Neural cell (in vitro differentiated cells): ENCODE results near the gene MYOM1. TPM values are rescaled to one million over a fixed set of nuclear protein-coding genes. Genes with fewer than 3 reads are reported as not detected.
"Not testable (repeated sequence)": the region's sequence is repeated elsewhere in the genome, so short reads cannot be mapped to it uniquely, and the experiment has no call there.

Experiments used
- H2AFZ ChIP-seq: fragments of 200-600, 300-800 bp; sonication (generic), shearing (Covaris generic); 2 replicates; pipeline ENCODE4 v1.6.0; 2014; ENCODE audit warnings: low read depth, mild to moderate bottlenecking, antibody characterized with exemption, low read length, moderate library complexity
- H3F3A ChIP-seq: fragments of 200-600 bp; shearing (Covaris generic); 2 replicates; pipeline ENCODE4 v1.6.1; 2016; ENCODE audit warnings: mild to moderate bottlenecking, moderate library complexity, mixed read lengths, antibody characterized with exemption, low read length; ENCODE audit not compliant: insufficient read depth, poor library complexity, severe bottlenecking
- H3K27ac ChIP-seq: fragments of 200-600, 300-800 bp; sonication (generic), shearing (Covaris generic); 2 replicates; pipeline ENCODE4 v1.5.1; 2014; ENCODE audit warnings: mild to moderate bottlenecking, low read length, moderate library complexity
- H3K27me3 ChIP-seq: fragments of 300-800, 200-600 bp; sonication (generic), shearing (Covaris generic); 2 replicates; pipeline ENCODE4 v1.6.0; 2014; ENCODE audit warnings: mild to moderate bottlenecking, low read depth, low read length, moderate library complexity; ENCODE audit not compliant: insufficient read depth
- H3K36me3 ChIP-seq: fragments of 300-800, 200-600 bp; sonication (generic), shearing (Covaris generic); 2 replicates; pipeline ENCODE4 v1.5.1; 2014; ENCODE audit warnings: mild to moderate bottlenecking, antibody characterized with exemption, low read length, moderate library complexity; ENCODE audit not compliant: insufficient read depth
- H3K4me2 ChIP-seq: fragments of 300-800, 200-600 bp; sonication (generic), shearing (Covaris generic); 2 replicates; pipeline ENCODE4 v1.6.0; 2014; ENCODE audit warnings: mild to moderate bottlenecking, low read length
- H3K4me3 ChIP-seq: fragments of 300-800, 200-600 bp; sonication (generic), shearing (Covaris generic); 2 replicates; pipeline ENCODE4 v1.5.1; 2014; ENCODE audit warnings: mild to moderate bottlenecking, low read length, moderate library complexity
- H3K79me2 ChIP-seq: fragments of 200-600 bp; shearing (Covaris generic); replicated peaks from 2 replicates; pipeline ENCODE4 v1.6.0; 2014; ENCODE audit warnings: mild to moderate bottlenecking, low read length, moderate library complexity; ENCODE audit not compliant: insufficient read depth
- H3K9ac ChIP-seq: fragments of 300-800, 200-600 bp; sonication (generic), shearing (Covaris generic); 2 replicates; pipeline ENCODE4 v1.6.1; 2016; ENCODE audit warnings: mild to moderate bottlenecking, low read length, mixed read lengths
- H3K9me2 ChIP-seq: fragments of 200-600 bp; shearing (Covaris generic); 2 replicates; pipeline ENCODE4 v1.6.1; 2016; ENCODE audit warnings: mild to moderate bottlenecking, low read length, mixed read lengths; ENCODE audit not compliant: insufficient read depth
- H3K9me3 ChIP-seq: fragments of 200-600, 300-800 bp; sonication (generic), shearing (Covaris generic); 2 replicates; pipeline ENCODE4 v1.6.1; 2016; ENCODE audit warnings: mild to moderate bottlenecking, mixed run types, low read length, moderate library complexity, mixed read lengths
- H4K20me1 ChIP-seq: fragments of 200-600 bp; shearing (Covaris generic); 2 replicates; pipeline ENCODE4 v1.6.1; 2016; ENCODE audit warnings: mild to moderate bottlenecking, mixed run types; ENCODE audit not compliant: insufficient read depth
- CTCF ChIP-seq: fragments of 450-650 bp; IDR thresholded peaks from 2 replicates; pipeline ENCODE4 v1.5.1; 2014; ENCODE audit warnings: antibody characterized with exemption, mild to moderate bottlenecking, moderate library complexity; ENCODE audit not compliant: poor library complexity, severe bottlenecking
- EP300 ChIP-seq: fragments of 450-650 bp; conservative IDR thresholded peaks from 2 replicates; pipeline ENCODE4 v1.6.1; 2014; ENCODE audit warnings: antibody characterized with exemption, mild to moderate bottlenecking, moderate library complexity; ENCODE audit not compliant: poor library complexity, severe bottlenecking
- EZH2 ChIP-seq: fragments of 200-600, 300-800 bp; shearing (Covaris generic), sonication (generic); IDR thresholded peaks from 2 replicates; pipeline ENCODE4 v1.6.1; 2014; ENCODE audit warnings: antibody characterized with exemption, low read length, borderline replicate concordance, mild to moderate bottlenecking; ENCODE audit not compliant: insufficient read depth, poor library complexity, severe bottlenecking
- MXI1 ChIP-seq: fragments of 450-650 bp; conservative IDR thresholded peaks from 2 replicates; pipeline ENCODE4 v1.6.1; 2014; ENCODE audit warnings: antibody characterized with exemption, mild to moderate bottlenecking; ENCODE audit not compliant: poor library complexity, severe bottlenecking
- POLR2AphosphoS5 ChIP-seq: IDR thresholded peaks from 2 replicates; pipeline ENCODE4 v1.6.1; 2012
- RAD21 ChIP-seq: fragments of 450-650 bp; conservative IDR thresholded peaks from 2 replicates; pipeline ENCODE4 v1.6.1; 2014; ENCODE audit warnings: antibody characterized with exemption, mild to moderate bottlenecking, moderate library complexity
- REST ChIP-seq: IDR thresholded peaks from 2 replicates; pipeline ENCODE4 v1.6.1; 2012; ENCODE audit warnings: borderline replicate concordance
- SMC3 ChIP-seq: fragments of 450-650 bp; conservative IDR thresholded peaks from 2 replicates; pipeline ENCODE4 v1.6.1; 2014; ENCODE audit warnings: antibody characterized with exemption, mild to moderate bottlenecking, moderate library complexity; ENCODE audit not compliant: poor library complexity
- TAF1 ChIP-seq: IDR thresholded peaks from 2 replicates; pipeline ENCODE4 v1.6.1; 2012; ENCODE audit warnings: low read depth
- polyA plus RNA-seq: library from polyadenylated mRNA; depleted of rRNA; stranded (reverse); fragments of >200 nt; gene quantifications from 2 replicates; pipeline ENCODE4 v1.2.3, GENCODE V29; 2014

Gene MYOM1
- polyA plus RNA-seq, 1 donor from 2014 or later = 1.7 TPM

- Histone ChIP-seq H3K79me2 (no peaks in the 10 kb centered on the region), H3K9me3 (no peaks in the 10 kb centered on the region), H3K4me2 (no peak overlapping the region), H4K20me1 (no peaks in the 10 kb centered on the region), H3K27me3 (no peaks in the 10 kb centered on the region), H3K9ac (no peak overlapping the region), H3K36me3 (no peaks in the 10 kb centered on the region), H3K9me2 (no peaks in the 10 kb centered on the region), H3K27ac (no peak overlapping the region), H2AFZ (no peak overlapping the region), H3F3A (no peaks in the 10 kb centered on the region), H3K4me3 (no peak overlapping the region)
- TF ChIP-seq RAD21 = no peak
- TF ChIP-seq MXI1 = no peak
- no peak for TF ChIP-seq EZH2
- no peak for TF ChIP-seq CTCF
- no peak for TF ChIP-seq REST
- no peak for TF ChIP-seq SMC3
- TF ChIP-seq EP300 = no peak
- no peak for TF ChIP-seq TAF1
- TF ChIP-seq POLR2AphosphoS5 = no peak
Measured at GRCh38 chr18:3067165-3067661, 152.6 kb downstream of the MYOM1 start.

- Histone ChIP-seq H3K4me3 (no peak overlapping the region), H3K4me2 (no peak overlapping the region), H3K79me2 (no peaks in the 10 kb centered on the region), H3K27ac (no peak overlapping the region), H3K36me3 (no peaks in the 10 kb centered on the region), H3F3A (no peaks in the 10 kb centered on the region), H3K9ac (no peak overlapping the region), H2AFZ (no peak overlapping the region), H4K20me1 (no peaks in the 10 kb centered on the region), H3K9me3 (no peaks in the 10 kb centered on the region), H3K27me3 (no peaks in the 10 kb centered on the region), H3K9me2 (no peaks in the 10 kb centered on the region)
- TF ChIP-seq RAD21 = no peak
- TF ChIP-seq CTCF = no peak
- TF ChIP-seq EP300 = no peak
- TF ChIP-seq SMC3 = no peak
- TF ChIP-seq POLR2AphosphoS5 = no peak
- TF ChIP-seq MXI1 = no peak
- TF ChIP-seq EZH2 = no peak
- TF ChIP-seq TAF1 = no peak
- no peak for TF ChIP-seq REST
Measured at GRCh38 chr18:3066341-3067110, 153.2 kb downstream of the MYOM1 start.

- H2AFZ ChIP-seq, H4K20me1 ChIP-seq, H3K36me3 ChIP-seq, H3K4me3 ChIP-seq, H3K27me3 ChIP-seq, H3K79me2 ChIP-seq, H3K4me2 ChIP-seq, H3K9me2 ChIP-seq, H3F3A ChIP-seq, H3K9me3 ChIP-seq, H3K27ac ChIP-seq, H3K9ac ChIP-seq: not testable (repeated sequence)
Measured at GRCh38 chr18:3063766-3064165, 156.0 kb downstream of the MYOM1 start.
